Measurements from ENCODE around the gene MAPKAP1. TPM values are rescaled to one million over a fixed set of nuclear protein-coding genes. Genes with fewer than 3 reads are reported as not detected.

Gene MAPKAP1
- total RNA-seq, 2 donors from 2014 or later = 42.2 to 66.5 TPM

GRCh38 chr9:125551781-125552180, 155.2 kb downstream of the MAPKAP1 start:
- Mint-ChIP-seq H3K27ac (no peak overlapping the region), H3K9me3 (no peaks in the 10 kb centered on the region), H3K36me3 (ENCODE audit: low read depth) (peaks cover 37% of the 10 kb centered on the region), H3K4me1 (no peaks in the 10 kb centered on the region), H3K27me3 (no peaks in the 10 kb centered on the region), H3K4me3 (no peak overlapping the region)
- no peak for ATAC-seq (replicated peaks)

- ATAC-seq (replicated peaks) = no peak
- no peaks in the 10 kb centered on the region for H3K9me3 Mint-ChIP-seq
- peaks cover 21% of the 10 kb centered on the region for H3K36me3 Mint-ChIP-seq (ENCODE audit: low read depth)
- no peak overlapping the region for H3K4me3 Mint-ChIP-seq
- no peak overlapping the region for H3K27ac Mint-ChIP-seq
- no peaks in the 10 kb centered on the region for H3K4me1 Mint-ChIP-seq
- H3K27me3 Mint-ChIP-seq = no peaks in the 10 kb centered on the region
Measured at GRCh38 chr9:125549891-125550885, 156.8 kb downstream of the MAPKAP1 start.

- no peak overlapping the region for H3K27ac Mint-ChIP-seq
- H3K36me3 Mint-ChIP-seq (ENCODE audit: low read depth) = peaks cover 19% of the 10 kb centered on the region
- no peaks in the 10 kb centered on the region for H3K9me3 Mint-ChIP-seq
- no peak overlapping the region for H3K4me3 Mint-ChIP-seq
- H3K4me1 Mint-ChIP-seq = no peaks in the 10 kb centered on the region
- no peak for ATAC-seq (replicated peaks)
- no peaks in the 10 kb centered on the region for H3K27me3 Mint-ChIP-seq
Measured at GRCh38 chr9:125549465-125549871, 157.5 kb downstream of the MAPKAP1 start.

- H3K27ac Mint-ChIP-seq = no peak overlapping the region
- H3K4me1 Mint-ChIP-seq = no peaks in the 10 kb centered on the region
- no peak overlapping the region for H3K4me3 Mint-ChIP-seq
- peaks cover 15% of the 10 kb centered on the region for H3K36me3 Mint-ChIP-seq (ENCODE audit: low read depth)
- no peaks in the 10 kb centered on the region for H3K9me3 Mint-ChIP-seq
- H3K27me3 Mint-ChIP-seq = no peaks in the 10 kb centered on the region
- ATAC-seq (replicated peaks) = no peak
Measured at GRCh38 chr9:125549039-125549438, 158.0 kb downstream of the MAPKAP1 start.

GRCh38 chr9:125548141-125548540, 158.9 kb downstream of the MAPKAP1 start:
- no peak for ATAC-seq (replicated peaks)
- no peaks in the 10 kb centered on the region for H3K9me3 Mint-ChIP-seq
- H3K27me3 Mint-ChIP-seq = no peaks in the 10 kb centered on the region
- H3K36me3 Mint-ChIP-seq (ENCODE audit: low read depth) = peaks cover 13% of the 10 kb centered on the region
- H3K4me1 Mint-ChIP-seq = no peaks in the 10 kb centered on the region
- no peak overlapping the region for H3K27ac Mint-ChIP-seq
- H3K4me3 Mint-ChIP-seq = no peak overlapping the region

- Mint-ChIP-seq H3K27me3 (no peaks in the 10 kb centered on the region), H3K4me3 (no peak overlapping the region), H3K36me3 (ENCODE audit: low read depth) (peaks cover 21% of the 10 kb centered on the region), H3K27ac (no peak overlapping the region), H3K9me3 (no peaks in the 10 kb centered on the region), H3K4me1 (no peaks in the 10 kb centered on the region)
- ATAC-seq (replicated peaks) = no peak
Measured at GRCh38 chr9:125547368-125547767, 159.6 kb downstream of the MAPKAP1 start.

- Mint-ChIP-seq H3K27ac (no peak overlapping the region), H3K4me1 (no peaks in the 10 kb centered on the region), H3K9me3 (no peaks in the 10 kb centered on the region), H3K27me3 (no peaks in the 10 kb centered on the region), H3K4me3 (no peak overlapping the region), H3K36me3 (ENCODE audit: low read depth) (peaks cover 36% of the 10 kb centered on the region)
- no peak for ATAC-seq (replicated peaks)
Measured at GRCh38 chr9:125545845-125546244, 161.2 kb downstream of the MAPKAP1 start.

GRCh38 chr9:125544988-125545651, 161.9 kb downstream of the MAPKAP1 start:
- H3K4me1 Mint-ChIP-seq = no peaks in the 10 kb centered on the region
- no peak overlapping the region for H3K27ac Mint-ChIP-seq
- no peak for ATAC-seq (replicated peaks)
- peaks cover 38% of the 10 kb centered on the region for H3K36me3 Mint-ChIP-seq (ENCODE audit: low read depth)
- H3K9me3 Mint-ChIP-seq = no peaks in the 10 kb centered on the region
- no peak overlapping the region for H3K4me3 Mint-ChIP-seq
- no peaks in the 10 kb centered on the region for H3K27me3 Mint-ChIP-seq

- Mint-ChIP-seq H3K27me3 (no peaks in the 10 kb centered on the region), H3K27ac (no peak overlapping the region), H3K4me3 (no peak overlapping the region), H3K36me3 (ENCODE audit: low read depth) (peaks cover 37% of the 10 kb centered on the region), H3K4me1 (no peaks in the 10 kb centered on the region), H3K9me3 (no peaks in the 10 kb centered on the region)
- no peak for ATAC-seq (replicated peaks)
Measured at GRCh38 chr9:125544484-125544883, 162.5 kb downstream of the MAPKAP1 start.

GRCh38 chr9:125541840-125542243, 165.2 kb downstream of the MAPKAP1 start:
- Mint-ChIP-seq H3K36me3 (ENCODE audit: low read depth) (peaks cover 39% of the 10 kb centered on the region), H3K27ac (no peak overlapping the region), H3K9me3 (no peaks in the 10 kb centered on the region), H3K4me3 (no peak overlapping the region), H3K27me3 (no peaks in the 10 kb centered on the region), H3K4me1 (no peaks in the 10 kb centered on the region)
- ATAC-seq (replicated peaks) = no peak

GRCh38 chr9:125540497-125540896, 166.5 kb downstream of the MAPKAP1 start:
- Mint-ChIP-seq H3K4me1 (no peaks in the 10 kb centered on the region), H3K27ac (no peak overlapping the region)

GRCh38 chr9:125538092-125538473, 168.9 kb downstream of the MAPKAP1 start:
- Mint-ChIP-seq H3K36me3 (ENCODE audit: low read depth) (peaks cover 38% of the 10 kb centered on the region), H3K27ac (no peak overlapping the region), H3K4me3 (no peak overlapping the region), H3K9me3 (no peaks in the 10 kb centered on the region), H3K27me3 (no peaks in the 10 kb centered on the region), H3K4me1 (no peaks in the 10 kb centered on the region)
- ATAC-seq (replicated peaks) = no peak

More at GRCh38 chr9:125540497-125540896, 166.5 kb downstream of the MAPKAP1 start:
- ATAC-seq (replicated peaks) = peak; percentile 46
- no peaks in the 10 kb centered on the region for H3K9me3 Mint-ChIP-seq
- H3K36me3 Mint-ChIP-seq (ENCODE audit: low read depth) = peaks cover 39% of the 10 kb centered on the region
- no peaks in the 10 kb centered on the region for H3K27me3 Mint-ChIP-seq
- H3K4me3 Mint-ChIP-seq = no peak overlapping the region

GRCh38 chr9:125537442-125538091, 169.4 kb downstream of the MAPKAP1 start:
- Mint-ChIP-seq H3K4me3 (no peak overlapping the region), H3K4me1 (peaks cover under 1% of the 10 kb centered on the region), H3K27ac (no peak overlapping the region), H3K27me3 (no peaks in the 10 kb centered on the region), H3K36me3 (ENCODE audit: low read depth) (peaks cover 32% of the 10 kb centered on the region), H3K9me3 (no peaks in the 10 kb centered on the region)
- ATAC-seq (replicated peaks) = no peak

- peaks cover 4% of the 10 kb centered on the region for H3K4me1 Mint-ChIP-seq
- H3K4me3 Mint-ChIP-seq = no peak overlapping the region
- peaks cover 25% of the 10 kb centered on the region for H3K36me3 Mint-ChIP-seq (ENCODE audit: low read depth)
- H3K27me3 Mint-ChIP-seq = no peaks in the 10 kb centered on the region
- ATAC-seq (replicated peaks) = no peak
- no peaks in the 10 kb centered on the region for H3K9me3 Mint-ChIP-seq
- no peak overlapping the region for H3K27ac Mint-ChIP-seq
Measured at GRCh38 chr9:125536776-125537175, 170.2 kb downstream of the MAPKAP1 start.
